Left ventricle myocardium inferior (tissue), 1 donor: Measurements from ENCODE around the gene SULT4A1. TPM values are rescaled to one million over a fixed set of nuclear protein-coding genes. Genes with fewer than 3 reads are reported as not detected.

Experiments used
- DNase-seq: peaks from one replicate; pipeline ENCODE4 v3.0.0-alpha.2; 2020
- H3K27ac ChIP-seq: fragments of 200-600 bp; replicated peaks from 2 replicates; pipeline ENCODE4 v1.8.0; 2021
- H3K27me3 ChIP-seq: fragments of 200-600 bp; 2 replicates; pipeline ENCODE4 v1.8.0; 2021; ENCODE audit warnings: low read depth
- H3K36me3 ChIP-seq: fragments of 200-600 bp; 2 replicates; pipeline ENCODE4 v1.8.0; 2021
- H3K4me1 ChIP-seq: fragments of 200-600 bp; 2 replicates; pipeline ENCODE4 v1.8.0; 2021
- H3K4me3 ChIP-seq: fragments of 200-600 bp; 2 replicates; pipeline ENCODE4 v1.8.0; 2021; ENCODE audit warnings: mild to moderate bottlenecking, moderate library complexity
- H3K9me3 ChIP-seq: fragments of 200-600 bp; replicated peaks from 2 replicates; pipeline ENCODE4 v1.8.0; 2021
- CTCF ChIP-seq: fragments of 200-600 bp; IDR thresholded peaks from 2 replicates; pipeline ENCODE4 v1.8.0; 2021; ENCODE audit warnings: antibody characterized with exemption, mild to moderate bottlenecking, borderline replicate concordance
- intact Hi-C: fragments of 100-400 bp; cut with micrococcal nuclease; formaldehyde crosslinking; loops from one replicate; pipeline ENCODE4 v1.11.0; 2022
- long read RNA-seq: library from polyadenylated mRNA; unstranded; transcript quantifications from one replicate; pipeline ENCODE4 v2.0.0, GENCODE V29; 2021
- total RNA-seq: library from RNA; stranded (reverse); fragmentation: NEBNext Ultra II Directional; extraction: Animal tissue kit (Norgen Biotek cat#: 25700); gene quantifications from one replicate; pipeline ENCODE4 v1.2.1, GENCODE V29; 2021
- donor health status: DM: no; HTN: yes; CAD: no; lungs with severe emphysema.

The SULT4A1 gene
- total RNA-seq, result 0.08 TPM
- long read RNA-seq, result 0 reads

- DNase-seq, result no peak
- H3K27ac ChIP-seq, result no peak within 1 kb of the TSS
- intact Hi-C loops, result no loop called here
- peaks cover 84% of the 10 kb centered on the region for H3K27me3 ChIP-seq
- peak within 1 kb of the TSS; percentile 47 for H3K4me3 ChIP-seq
- H3K4me1 ChIP-seq, result peaks cover 5% of the 10 kb centered on the region
- peaks cover 5% of the 10 kb centered on the region for H3K9me3 ChIP-seq
- TF ChIP-seq CTCF, result no peak
- H3K36me3 ChIP-seq, result no peaks in the 10 kb centered on the region
Measured at GRCh38 chr22:43862074-43862881, at the start of gene SULT4A1. Gene SULT4A1 (minus strand): TSS chr22:43862513. CDS start chr22:43862382, 131 bp downstream.

GRCh38 chr22:43911351-43911750 lies 49.0 kb upstream of the SULT4A1 start:
- Histone ChIP-seq H3K4me3 (no peak overlapping the region), H3K27ac (no peak overlapping the region), H3K9me3 (no peaks in the 10 kb centered on the region), H3K27me3 (peaks cover 66% of the 10 kb centered on the region), H3K36me3 (no peaks in the 10 kb centered on the region), H3K4me1 (no peaks in the 10 kb centered on the region)
- DNase-seq, result no peak
- no peak for TF ChIP-seq CTCF
- intact Hi-C loops, result no loop called here

- Histone ChIP-seq H3K27me3 (peaks cover 65% of the 10 kb centered on the region), H3K27ac (no peak overlapping the region), H3K4me3 (no peak overlapping the region), H3K36me3 (no peaks in the 10 kb centered on the region), H3K4me1 (no peaks in the 10 kb centered on the region), H3K9me3 (no peaks in the 10 kb centered on the region)
- intact Hi-C loops, result no loop called here
- TF ChIP-seq CTCF, result no peak
- no peak for DNase-seq
Measured at GRCh38 chr22:43910178-43910695, 47.9 kb upstream of the SULT4A1 start.

- H3K27ac ChIP-seq, result no peak overlapping the region
- H3K9me3 ChIP-seq, result no peaks in the 10 kb centered on the region
- no peaks in the 10 kb centered on the region for H3K4me1 ChIP-seq
- peaks cover 65% of the 10 kb centered on the region for H3K27me3 ChIP-seq
- H3K4me3 ChIP-seq, result no peak overlapping the region
- no peak for TF ChIP-seq CTCF
- intact Hi-C loops, result no loop called here
- DNase-seq, result no peak
- no peaks in the 10 kb centered on the region for H3K36me3 ChIP-seq
Measured at GRCh38 chr22:43909708-43910107, 47.4 kb upstream of the SULT4A1 start.

GRCh38 chr22:43905681-43906080 lies 43.4 kb upstream of the SULT4A1 start:
- H3K27me3 ChIP-seq, result peaks cover 75% of the 10 kb centered on the region
- no peaks in the 10 kb centered on the region for H3K36me3 ChIP-seq
- H3K27ac ChIP-seq, result no peak overlapping the region
- intact Hi-C loops, result no loop called here
- no peak for DNase-seq
- H3K4me3 ChIP-seq, result no peak overlapping the region
- no peak for TF ChIP-seq CTCF
- H3K9me3 ChIP-seq, result no peaks in the 10 kb centered on the region
- H3K4me1 ChIP-seq, result no peaks in the 10 kb centered on the region
